ENCODE results near the gene MAPRE2. TPM values are rescaled to one million over a fixed set of nuclear protein-coding genes. Genes with fewer than 3 reads are reported as not detected.

MAPRE2 gene
- polyA plus RNA-seq, 1 donor from 2014 or later = 58.9 TPM

DNA sequence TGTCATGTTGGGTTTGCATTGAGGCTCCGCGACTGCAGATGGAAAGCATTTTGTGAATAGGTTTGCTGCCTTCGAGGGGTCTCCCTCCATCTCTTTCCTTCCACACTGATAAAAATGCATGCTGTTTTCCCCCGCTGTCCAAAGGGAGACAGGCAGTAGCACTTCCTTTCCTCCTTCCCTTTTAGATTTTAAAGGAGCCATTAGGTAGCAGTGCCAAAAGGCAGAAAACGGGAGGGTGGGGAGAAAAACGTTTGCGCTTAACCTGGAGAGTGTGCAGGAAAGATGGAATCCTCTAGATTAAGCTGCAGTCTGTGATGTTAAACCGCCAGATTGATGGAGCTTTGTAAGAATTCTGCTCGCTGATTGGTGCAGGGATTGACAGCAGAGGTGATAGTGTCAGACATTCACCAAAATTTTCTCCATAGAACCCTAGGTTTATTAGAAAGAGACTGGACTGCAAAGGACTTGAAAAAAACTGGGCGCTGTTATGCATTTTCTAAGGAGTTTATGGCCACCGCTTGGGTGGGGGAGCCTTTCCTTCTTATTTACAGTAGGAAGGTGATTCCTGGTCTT, 688 bp downstream of the MAPRE2 start:
- Histone ChIP-seq H4K20me1 (ENCODE audit: insufficient read depth) (peaks cover 11% of the 10 kb centered on the region), H3K27ac (ENCODE audit: low read length) (peak overlapping the region; percentile 100), H3K9me2 (ENCODE audit: insufficient read depth, low read length) (no peaks in the 10 kb centered on the region), H3K27me3 (ENCODE audit: insufficient read depth, low read depth, low read length) (no peaks in the 10 kb centered on the region), H3F3A (ENCODE audit: insufficient read depth, low read length, poor library complexity, severe bottlenecking) (peaks cover 13% of the 10 kb centered on the region), H2AFZ (ENCODE audit: low read depth, low read length) (peak overlapping the region; percentile 62), H3K9ac (ENCODE audit: low read length) (peak overlapping the region; percentile 99), H3K36me3 (ENCODE audit: insufficient read depth, low read length) (no peaks in the 10 kb centered on the region), H3K79me2 (replicated peaks; ENCODE audit: insufficient read depth, low read length) (peaks cover 52% of the 10 kb centered on the region), H3K4me2 (ENCODE audit: low read length) (peak overlapping the region; percentile 99), H3K4me3 (ENCODE audit: low read length) (peak overlapping the region; percentile 80), H3K9me3 (ENCODE audit: low read length) (no peaks in the 10 kb centered on the region)
- TF ChIP-seq RAD21 (conservative IDR thresholded peaks at IDR 0.05) (peak; percentile 35), POLR2AphosphoS5 (IDR thresholded peaks at IDR 0.05) (peak; percentile 78), EZH2 (IDR thresholded peaks at IDR 0.05; ENCODE audit: borderline replicate concordance, insufficient read depth, low read length, poor library complexity, severe bottlenecking) (no peak), SMC3 (conservative IDR thresholded peaks at IDR 0.05; ENCODE audit: poor library complexity) (peak; percentile 50), TAF1 (IDR thresholded peaks at IDR 0.05; ENCODE audit: low read depth) (peak; percentile 68), EP300 (conservative IDR thresholded peaks at IDR 0.05; ENCODE audit: poor library complexity, severe bottlenecking) (no peak), MXI1 (conservative IDR thresholded peaks at IDR 0.05; ENCODE audit: poor library complexity, severe bottlenecking) (no peak)
- TF ChIP-seq, protein P1, sequence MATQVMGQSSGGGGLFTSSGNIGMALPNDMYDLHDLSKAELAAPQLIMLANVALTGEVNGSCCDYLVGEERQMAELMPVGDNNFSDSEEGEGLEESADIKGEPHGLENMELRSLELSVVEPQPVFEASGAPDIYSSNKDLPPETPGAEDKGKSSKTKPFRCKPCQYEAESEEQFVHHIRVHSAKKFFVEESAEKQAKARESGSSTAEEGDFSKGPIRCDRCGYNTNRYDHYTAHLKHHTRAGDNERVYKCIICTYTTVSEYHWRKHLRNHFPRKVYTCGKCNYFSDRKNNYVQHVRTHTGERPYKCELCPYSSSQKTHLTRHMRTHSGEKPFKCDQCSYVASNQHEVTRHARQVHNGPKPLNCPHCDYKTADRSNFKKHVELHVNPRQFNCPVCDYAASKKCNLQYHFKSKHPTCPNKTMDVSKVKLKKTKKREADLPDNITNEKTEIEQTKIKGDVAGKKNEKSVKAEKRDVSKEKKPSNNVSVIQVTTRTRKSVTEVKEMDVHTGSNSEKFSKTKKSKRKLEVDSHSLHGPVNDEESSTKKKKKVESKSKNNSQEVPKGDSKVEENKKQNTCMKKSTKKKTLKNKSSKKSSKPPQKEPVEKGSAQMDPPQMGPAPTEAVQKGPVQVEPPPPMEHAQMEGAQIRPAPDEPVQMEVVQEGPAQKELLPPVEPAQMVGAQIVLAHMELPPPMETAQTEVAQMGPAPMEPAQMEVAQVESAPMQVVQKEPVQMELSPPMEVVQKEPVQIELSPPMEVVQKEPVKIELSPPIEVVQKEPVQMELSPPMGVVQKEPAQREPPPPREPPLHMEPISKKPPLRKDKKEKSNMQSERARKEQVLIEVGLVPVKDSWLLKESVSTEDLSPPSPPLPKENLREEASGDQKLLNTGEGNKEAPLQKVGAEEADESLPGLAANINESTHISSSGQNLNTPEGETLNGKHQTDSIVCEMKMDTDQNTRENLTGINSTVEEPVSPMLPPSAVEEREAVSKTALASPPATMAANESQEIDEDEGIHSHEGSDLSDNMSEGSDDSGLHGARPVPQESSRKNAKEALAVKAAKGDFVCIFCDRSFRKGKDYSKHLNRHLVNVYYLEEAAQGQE (IDR thresholded peaks at IDR 0.05; ENCODE audit: borderline replicate concordance) = peak; percentile 12
- TF ChIP-seq, protein P2, sequence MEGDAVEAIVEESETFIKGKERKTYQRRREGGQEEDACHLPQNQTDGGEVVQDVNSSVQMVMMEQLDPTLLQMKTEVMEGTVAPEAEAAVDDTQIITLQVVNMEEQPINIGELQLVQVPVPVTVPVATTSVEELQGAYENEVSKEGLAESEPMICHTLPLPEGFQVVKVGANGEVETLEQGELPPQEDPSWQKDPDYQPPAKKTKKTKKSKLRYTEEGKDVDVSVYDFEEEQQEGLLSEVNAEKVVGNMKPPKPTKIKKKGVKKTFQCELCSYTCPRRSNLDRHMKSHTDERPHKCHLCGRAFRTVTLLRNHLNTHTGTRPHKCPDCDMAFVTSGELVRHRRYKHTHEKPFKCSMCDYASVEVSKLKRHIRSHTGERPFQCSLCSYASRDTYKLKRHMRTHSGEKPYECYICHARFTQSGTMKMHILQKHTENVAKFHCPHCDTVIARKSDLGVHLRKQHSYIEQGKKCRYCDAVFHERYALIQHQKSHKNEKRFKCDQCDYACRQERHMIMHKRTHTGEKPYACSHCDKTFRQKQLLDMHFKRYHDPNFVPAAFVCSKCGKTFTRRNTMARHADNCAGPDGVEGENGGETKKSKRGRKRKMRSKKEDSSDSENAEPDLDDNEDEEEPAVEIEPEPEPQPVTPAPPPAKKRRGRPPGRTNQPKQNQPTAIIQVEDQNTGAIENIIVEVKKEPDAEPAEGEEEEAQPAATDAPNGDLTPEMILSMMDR (IDR thresholded peaks at IDR 0.05; ENCODE audit: poor library complexity, severe bottlenecking) = no peak

DNA sequence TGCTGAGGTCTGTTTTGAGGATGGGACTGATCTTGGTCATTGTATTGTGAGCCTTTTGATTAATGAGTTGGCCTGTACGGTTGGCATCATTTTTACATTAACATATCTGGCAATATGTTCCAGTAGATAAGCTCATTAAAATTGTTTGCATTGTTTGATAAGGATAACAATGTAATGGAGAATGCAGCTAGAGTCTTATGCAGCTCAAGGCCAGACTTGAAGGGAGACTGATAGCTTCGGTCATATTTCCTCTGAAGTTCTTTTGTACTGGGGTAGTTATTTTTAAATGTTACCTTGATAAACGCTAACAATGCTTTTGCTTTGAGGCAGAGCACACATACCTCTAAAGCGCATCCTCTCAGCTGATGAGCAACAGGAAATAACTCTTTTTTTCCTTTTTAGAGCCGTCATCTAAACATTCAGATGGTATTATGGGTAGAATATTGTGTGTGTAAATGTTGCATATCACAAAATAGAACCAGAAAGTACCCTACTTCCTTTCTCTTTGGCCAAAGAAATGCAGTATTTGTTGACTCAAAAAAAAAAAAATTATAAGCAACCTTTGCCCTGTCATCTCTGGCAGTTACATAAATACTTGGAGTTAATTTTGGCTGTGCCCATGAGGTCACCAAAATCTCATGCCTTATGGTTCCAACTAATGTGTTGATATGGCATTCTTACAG, 1.3 kb downstream of the MAPRE2 start:
- Histone ChIP-seq H3K4me3 (ENCODE audit: low read length) (peak overlapping the region; percentile 80), H3F3A (ENCODE audit: insufficient read depth, low read length, poor library complexity, severe bottlenecking) (peaks cover 13% of the 10 kb centered on the region), H2AFZ (ENCODE audit: low read depth, low read length) (peak overlapping the region; percentile 62), H3K9me3 (ENCODE audit: low read length) (no peaks in the 10 kb centered on the region), H3K27ac (ENCODE audit: low read length) (peak overlapping the region; percentile 100), H4K20me1 (ENCODE audit: insufficient read depth) (peaks cover 14% of the 10 kb centered on the region), H3K4me2 (ENCODE audit: low read length) (peak overlapping the region; percentile 99), H3K9ac (ENCODE audit: low read length) (peak overlapping the region; percentile 99), H3K36me3 (ENCODE audit: insufficient read depth, low read length) (no peaks in the 10 kb centered on the region), H3K9me2 (ENCODE audit: insufficient read depth, low read length) (no peaks in the 10 kb centered on the region), H3K79me2 (replicated peaks; ENCODE audit: insufficient read depth, low read length) (peaks cover 58% of the 10 kb centered on the region), H3K27me3 (ENCODE audit: insufficient read depth, low read depth, low read length) (no peaks in the 10 kb centered on the region)
- no peak for TF ChIP-seq MXI1 (conservative IDR thresholded peaks at IDR 0.05; ENCODE audit: poor library complexity, severe bottlenecking)
- TF ChIP-seq SMC3 (conservative IDR thresholded peaks at IDR 0.05; ENCODE audit: poor library complexity) = no peak
- TF ChIP-seq, protein P1 (IDR thresholded peaks at IDR 0.05; ENCODE audit: borderline replicate concordance) = no peak
- TF ChIP-seq, protein P2 (IDR thresholded peaks at IDR 0.05; ENCODE audit: poor library complexity, severe bottlenecking) = no peak
- no peak for TF ChIP-seq RAD21 (conservative IDR thresholded peaks at IDR 0.05)
- TF ChIP-seq EZH2 (IDR thresholded peaks at IDR 0.05; ENCODE audit: borderline replicate concordance, insufficient read depth, low read length, poor library complexity, severe bottlenecking) = no peak
- no peak for TF ChIP-seq TAF1 (IDR thresholded peaks at IDR 0.05; ENCODE audit: low read depth)
- no peak for TF ChIP-seq POLR2AphosphoS5 (IDR thresholded peaks at IDR 0.05)
- no peak for TF ChIP-seq EP300 (conservative IDR thresholded peaks at IDR 0.05; ENCODE audit: poor library complexity, severe bottlenecking)
